B cell (primary cell): ENCODE data around the gene RGN. TPM values are rescaled to one million over a fixed set of nuclear protein-coding genes. Genes with fewer than 3 reads are reported as not detected.
"Not testable (repeated sequence)": the region's sequence is repeated elsewhere in the genome, so short reads cannot be mapped to it uniquely, and the experiment has no call there.

Experiments
- ATAC-seq: fragments of 200-7000 bp; cut with Tn5 transposase; one replicate; pipeline ENCODE4 v1.10.0; 2021; ENCODE audit warnings: low read depth, mild to moderate bottlenecking, moderate number of reproducible peaks, moderate library complexity
- CTCF ChIA-PET: fragments of 350-600 bp; sonication (Branson Sonifier 250); formaldehyde crosslinking; loops from one replicate; lab custom pipeline; 2021; ENCODE audit warnings: antibody characterized with exemption, inconsistent platforms; lab: Charles Lee
- POLR2A ChIA-PET: fragments of 350-600 bp; sonication (Branson Sonifier 250); formaldehyde crosslinking; loops from one replicate; lab custom pipeline; 2021; ENCODE audit warnings: antibody characterized with exemption; lab: Charles Lee
- DNase-seq: peaks from one replicate; pipeline ENCODE4 v3.0.0; 2013
- H2AFZ ChIP-seq: 2 replicates; pipeline ENCODE4 v1.6.1; 2012; ENCODE audit warnings: mild to moderate bottlenecking, low read depth, low read length; ENCODE audit not compliant: insufficient read depth, poor library complexity, severe bottlenecking
- H3K27ac ChIP-seq, 2 donors: 1 replicate in 1 of 2; 2 replicates in 1 of 2; pipeline ENCODE4 v1.5.1; 2012 to 2013; ENCODE audit warnings: low read length in 2 of 2, mild to moderate bottlenecking in 2 of 2, moderate library complexity in 1 of 2
- H3K27me3 ChIP-seq, 4 experiments: fragments of 200-600 bp in 1 of 4; sonication (generic) in 1 of 4; replicated peaks in 1 of 4; 1 replicate in 2 of 4; 2 replicates in 2 of 4; pipeline versions ENCODE4 v1.6.1 to v1.7.0; 2013 to 2016; ENCODE audit warnings: low read length in 3 of 4, mild to moderate bottlenecking in 2 of 4, mixed read lengths in 1 of 4, moderate library complexity in 1 of 4; ENCODE audit not compliant: insufficient read depth in 4 of 4, control insufficient read depth in 3 of 4; ENCODE audit errors: control extremely low read depth in 1 of 4
- H3K36me3 ChIP-seq, 2 experiments: replicated peaks in 1 of 2; 1 replicate in 1 of 2; 2 replicates in 1 of 2; pipeline versions ENCODE4 v1.6.1 to v1.7.1; 2013; ENCODE audit warnings: low read length in 1 of 2; ENCODE audit not compliant: insufficient read depth in 2 of 2, control insufficient read depth in 1 of 2; ENCODE audit errors: control extremely low read depth in 1 of 2, extremely low read depth in 1 of 2
- H3K4me1 ChIP-seq, 2 donors: fragments of 200-600 bp in 1 of 2; sonication (generic) in 1 of 2; 1 replicate in 1 of 2; 2 replicates in 1 of 2; pipeline versions ENCODE4 v1.5.1 to v1.6.1; 2013 to 2017; ENCODE audit warnings: low read length in 2 of 2; ENCODE audit not compliant: control insufficient read depth in 2 of 2, insufficient read depth in 2 of 2
- H3K4me2 ChIP-seq: replicated peaks from 2 replicates; pipeline ENCODE3; 2012; ENCODE audit warnings: mild to moderate bottlenecking, low read depth, low read length; ENCODE audit not compliant: poor library complexity, severe bottlenecking
- H3K4me3 ChIP-seq, 5 experiments: fragments of 200-600 bp in 1 of 5; sonication (generic) in 1 of 5; 1 replicate in 3 of 5; 2 replicates in 2 of 5; pipeline versions ENCODE4 v1.5.1 to v1.7.0; 2011 to 2016; ENCODE audit warnings: low read length in 4 of 5, mild to moderate bottlenecking in 4 of 5, low read depth in 2 of 5, control low read depth in 1 of 5, moderate library complexity in 1 of 5; ENCODE audit not compliant: insufficient read depth in 1 of 5; ENCODE audit errors: control extremely low read depth in 1 of 5, extremely low read depth in 1 of 5
- H3K79me2 ChIP-seq: fragments of 200-600 bp; sonication (generic); one replicate; pipeline ENCODE4 v1.6.0; 2016; ENCODE audit warnings: low read length; ENCODE audit not compliant: control insufficient read depth, insufficient read depth
- H3K9ac ChIP-seq: fragments of 200-600 bp; sonication (generic); 2 replicates; pipeline ENCODE4 v1.6.1; 2017; ENCODE audit warnings: mild to moderate bottlenecking, low read length, moderate library complexity
- H3K9me3 ChIP-seq, 3 donors: one replicate each; pipeline versions ENCODE4 v1.6.1 to v1.7.1; 2013; ENCODE audit warnings: low read length in 2 of 3; ENCODE audit not compliant: control insufficient read depth in 2 of 3, insufficient read depth in 1 of 3; ENCODE audit errors: control extremely low read depth in 1 of 3
- H4K20me1 ChIP-seq: 2 replicates; pipeline ENCODE4 v1.6.0; 2012; ENCODE audit warnings: mild to moderate bottlenecking, low read length; ENCODE audit not compliant: insufficient read depth, control insufficient read depth, poor library complexity, severe bottlenecking
- H3K27ac Mint-ChIP-seq: one replicate; pipeline ENCODE4 v1.8.0; 2021; ENCODE audit warnings: mixed read lengths
- H3K27me3 Mint-ChIP-seq: one replicate; pipeline ENCODE4 v1.8.0; 2021; ENCODE audit warnings: mixed read lengths
- H3K4me1 Mint-ChIP-seq: one replicate; pipeline ENCODE4 v1.8.0; 2021; ENCODE audit warnings: mixed read lengths
- H3K4me3 Mint-ChIP-seq: one replicate; pipeline ENCODE4 v1.8.0; 2021; ENCODE audit warnings: mixed read lengths
- H3K9me3 Mint-ChIP-seq: one replicate; pipeline ENCODE4 v1.8.0; 2022; ENCODE audit warnings: mixed read lengths; ENCODE audit not compliant: insufficient read depth
- EZH2 ChIP-seq: IDR thresholded peaks from 2 replicates; pipeline ENCODE4 v1.6.1; 2012; ENCODE audit warnings: borderline replicate concordance, low read depth, mild to moderate bottlenecking, moderate library complexity, low read length; ENCODE audit not compliant: insufficient read depth, poor library complexity, severe bottlenecking
- WGBS: methylation state at CpG from one replicate; pipeline ENCODE4 v1.1.5; 2013; ENCODE audit warnings: missing lambda C conversion rate; ENCODE audit not compliant: insufficient coverage; 5-methylcytosine and 5-hydroxymethylcytosine counted together
- intact Hi-C: fragments of 100-400 bp; cut with micrococcal nuclease; formaldehyde crosslinking; loops from one replicate; pipeline ENCODE4 v1.10.0; 2022
- polyA plus RNA-seq: library from polyadenylated mRNA; depleted of rRNA; stranded (reverse); fragments of >200 nt; gene quantifications from 2 replicates; pipeline ENCODE4 v1.2.3, GENCODE V29; 2012
- total RNA-seq, 2 donors: library from RNA; stranded (reverse); fragments of 120-200 nt in 1 of 2; gene quantifications; 1 replicate in 1 of 2; 2 replicates in 1 of 2; pipeline versions ENCODE4 v1.2.3 to v1.2.4, GENCODE V29; 2013 to 2022
- TF ChIP-seq, protein P1 (sequence below): fragments of 200-600 bp; IDR thresholded peaks from one replicate; pipeline ENCODE4 v1.8.0; 2022; ENCODE audit warnings: antibody characterized with exemption, mild to moderate bottlenecking

Gene RGN
- total and polyA plus RNA-seq, 2 donors (not counting 1 experiment from before 2014, with no cell fraction given), result 0.25 TPM; not detected in 1

DNA sequence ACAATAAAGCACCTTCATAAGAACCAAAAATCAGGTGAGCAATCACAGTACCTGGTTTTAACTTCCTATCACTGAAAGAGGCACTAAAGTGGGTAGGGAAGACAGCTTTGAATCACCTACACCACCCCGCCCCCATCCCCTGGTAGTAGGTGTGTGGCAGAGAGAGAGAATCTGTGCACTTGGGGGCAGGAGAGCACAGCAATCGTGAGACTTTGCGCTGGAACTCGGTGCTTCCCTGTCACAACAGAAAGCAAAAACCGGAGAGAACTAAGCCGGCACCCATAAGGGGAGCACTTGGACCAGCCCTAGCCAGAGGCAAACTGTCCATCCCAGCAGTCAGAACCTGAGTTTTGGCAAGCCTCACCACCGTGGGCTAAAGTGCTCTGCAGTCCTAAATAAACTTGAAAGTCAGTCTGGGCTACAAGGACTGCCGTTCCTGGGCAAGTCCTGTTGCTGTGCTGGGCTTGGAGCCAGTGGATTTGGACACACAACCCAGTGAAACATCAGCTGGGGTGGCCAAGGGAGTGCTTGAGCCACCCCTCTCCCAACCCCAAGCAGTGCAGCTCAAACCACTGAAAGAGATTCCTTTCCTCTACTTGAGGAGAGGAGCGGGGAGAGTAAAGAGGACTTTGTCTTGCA, 34.2 kb downstream of the RGN start:
- no peaks in the 10 kb centered on the region for H3K4me1 Mint-ChIP-seq
- ChIA-PET CTCF (no interaction called here), POLR2A (no interaction called here)

DNA sequence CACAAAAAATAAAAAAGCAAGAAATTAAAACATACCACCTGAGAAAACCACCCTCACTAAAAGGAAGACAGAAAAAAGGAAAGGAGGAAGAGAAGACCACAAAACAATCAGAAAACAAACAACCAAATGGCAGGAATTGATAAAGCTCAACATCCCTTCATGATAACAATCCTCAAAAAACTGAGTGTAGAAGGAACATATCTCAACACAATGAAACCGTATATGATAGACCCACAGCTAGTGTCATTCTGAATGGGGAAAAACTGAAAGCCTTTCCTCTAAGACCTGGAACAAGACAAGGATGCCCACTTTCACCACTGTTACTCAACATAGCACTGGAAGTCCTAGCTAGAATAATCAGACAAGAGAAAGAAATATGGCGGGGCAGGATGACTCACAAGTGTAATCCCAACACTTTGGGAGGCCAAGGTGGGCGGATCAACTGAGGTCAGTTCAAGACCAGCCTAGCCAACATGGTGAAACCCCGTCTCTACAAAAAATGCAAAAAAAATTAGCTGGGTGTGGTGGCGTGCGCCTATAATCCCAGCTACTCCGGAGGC, 38.4 kb downstream of the RGN start:
- H3K27me3 Mint-ChIP-seq, H3K4me3 Mint-ChIP-seq, H3K4me3 ChIP-seq, H3K4me2 ChIP-seq, ATAC-seq, H3K4me1 Mint-ChIP-seq, H3K9me3 Mint-ChIP-seq, CTCF ChIA-PET, H3K9ac ChIP-seq, DNase-seq, H2AFZ ChIP-seq, H3K27me3 ChIP-seq, H3K79me2 ChIP-seq, intact Hi-C loops, H3K4me1 ChIP-seq, H3K36me3 ChIP-seq, H3K27ac Mint-ChIP-seq, POLR2A ChIA-PET, H3K9me3 ChIP-seq, H4K20me1 ChIP-seq, H3K27ac ChIP-seq: not testable (repeated sequence)
- 100% methylated on average over 5 of the region's 7 CpGs for WGBS

More for the DNA sequence above, 34.2 kb downstream of the RGN start:
- intact Hi-C loops, result no loop called here
- no peaks in the 10 kb centered on the region for H3K4me1 ChIP-seq
- no peaks in the 10 kb centered on the region for H3K79me2 ChIP-seq
- Mint-ChIP-seq H3K9me3 (no peaks in the 10 kb centered on the region), H3K27ac (no peak overlapping the region), H3K27me3 (no peaks in the 10 kb centered on the region), H3K4me3 (no peak overlapping the region)
- ATAC-seq (no peak), DNase-seq (no peak)
- H3K4me2 ChIP-seq, result no peak overlapping the region
- TF ChIP-seq, protein P1, sequence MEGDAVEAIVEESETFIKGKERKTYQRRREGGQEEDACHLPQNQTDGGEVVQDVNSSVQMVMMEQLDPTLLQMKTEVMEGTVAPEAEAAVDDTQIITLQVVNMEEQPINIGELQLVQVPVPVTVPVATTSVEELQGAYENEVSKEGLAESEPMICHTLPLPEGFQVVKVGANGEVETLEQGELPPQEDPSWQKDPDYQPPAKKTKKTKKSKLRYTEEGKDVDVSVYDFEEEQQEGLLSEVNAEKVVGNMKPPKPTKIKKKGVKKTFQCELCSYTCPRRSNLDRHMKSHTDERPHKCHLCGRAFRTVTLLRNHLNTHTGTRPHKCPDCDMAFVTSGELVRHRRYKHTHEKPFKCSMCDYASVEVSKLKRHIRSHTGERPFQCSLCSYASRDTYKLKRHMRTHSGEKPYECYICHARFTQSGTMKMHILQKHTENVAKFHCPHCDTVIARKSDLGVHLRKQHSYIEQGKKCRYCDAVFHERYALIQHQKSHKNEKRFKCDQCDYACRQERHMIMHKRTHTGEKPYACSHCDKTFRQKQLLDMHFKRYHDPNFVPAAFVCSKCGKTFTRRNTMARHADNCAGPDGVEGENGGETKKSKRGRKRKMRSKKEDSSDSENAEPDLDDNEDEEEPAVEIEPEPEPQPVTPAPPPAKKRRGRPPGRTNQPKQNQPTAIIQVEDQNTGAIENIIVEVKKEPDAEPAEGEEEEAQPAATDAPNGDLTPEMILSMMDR, result no peak
- TF ChIP-seq EZH2, result no peak
- H3K36me3 ChIP-seq, result no peaks in the 10 kb centered on the region
- H3K9ac ChIP-seq, result no peak overlapping the region
- H3K4me3 ChIP-seq, result no peak overlapping the region
- H4K20me1 ChIP-seq, result no peaks in the 10 kb centered on the region
- no peaks in the 10 kb centered on the region for H3K27me3 ChIP-seq
- 100% methylated on average over 1 of the region's 9 CpGs for WGBS
- no peak overlapping the region for H3K27ac ChIP-seq
- H2AFZ ChIP-seq, result no peak overlapping the region
- no peaks in the 10 kb centered on the region for H3K9me3 ChIP-seq

DNA sequence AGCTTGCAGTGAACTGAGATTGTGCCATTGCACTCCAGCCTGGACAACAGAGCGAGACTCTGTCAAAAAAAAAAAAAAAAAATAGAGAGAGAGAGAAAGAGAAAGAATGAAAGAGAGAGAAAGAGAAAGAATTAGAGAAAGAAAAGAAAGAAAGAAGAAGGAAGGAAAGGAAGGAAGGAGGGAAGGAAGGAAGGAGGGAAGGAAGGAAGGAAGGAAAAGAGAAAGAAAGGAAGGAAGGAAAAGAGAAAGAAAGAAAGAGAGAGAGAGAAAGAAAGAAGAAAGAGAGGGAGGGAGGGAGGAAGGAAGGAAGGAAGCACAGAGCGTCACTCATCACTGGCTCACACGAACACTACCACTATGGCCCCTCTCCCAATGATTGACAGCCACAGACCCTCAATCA, 46.2 kb downstream of the RGN start:
- H3K27ac Mint-ChIP-seq, H3K27ac ChIP-seq, DNase-seq, H3K4me3 ChIP-seq, H3K36me3 ChIP-seq, H3K4me2 ChIP-seq, ATAC-seq, H3K4me1 Mint-ChIP-seq, intact Hi-C loops, H4K20me1 ChIP-seq, H3K27me3 Mint-ChIP-seq, CTCF ChIA-PET, H3K79me2 ChIP-seq, H3K4me3 Mint-ChIP-seq, H3K9me3 ChIP-seq, H3K27me3 ChIP-seq, H3K9me3 Mint-ChIP-seq, H2AFZ ChIP-seq, H3K9ac ChIP-seq, H3K4me1 ChIP-seq, POLR2A ChIA-PET: not testable (repeated sequence)
- WGBS, result no CpG with 5 or more reads among the region's 3 CpGs
